HepG2 (cell line): ENCODE results near the gene UBAC1. TPM values are rescaled to one million over a fixed set of nuclear protein-coding genes. Genes with fewer than 3 reads are reported as not detected.

Experiments used
- NFE2 ChIP-seq: sonication (generic); formaldehyde crosslinking; IDR thresholded peaks from 2 replicates; pipeline ENCODE4 v1.4.0; 2020; ENCODE audit warnings: missing genetic modification reagents
- PHF5A ChIP-seq: IDR thresholded peaks from one replicate; pipeline ENCODE4 v1.6.1; 2018; ENCODE audit warnings: low read depth, missing genetic modification reagents; ENCODE audit not compliant: unreplicated experiment
- SYNCRIP ChIP-seq: fragments of 200-400 bp; formaldehyde crosslinking; IDR thresholded peaks from 2 replicates; pipeline ENCODE4 v1.6.1; 2018; ENCODE audit warnings: mild to moderate bottlenecking, low read depth, low read length; ENCODE audit not compliant: insufficient read depth
- THAP11 ChIP-seq: IDR thresholded peaks from 2 replicates; pipeline ENCODE4 v1.6.1; 2016; ENCODE audit warnings: missing biosample characterization, missing genetic modification reagents
- XRCC5 ChIP-seq: fragments of 200-400 bp; formaldehyde crosslinking; optimal IDR thresholded peaks from 2 replicates; pipeline ENCODE3; 2017; ENCODE audit warnings: mild to moderate bottlenecking, low read length
- ZNF460 ChIP-seq: sonication (generic); formaldehyde crosslinking; IDR thresholded peaks from 2 replicates; pipeline ENCODE4 v1.5.1; 2020; ENCODE audit warnings: missing genetic modification reagents, mild to moderate bottlenecking, borderline replicate concordance
- ZNF501 ChIP-seq: sonication (generic); formaldehyde crosslinking; IDR thresholded peaks from 2 replicates; pipeline ENCODE4 v1.5.1; 2020; ENCODE audit warnings: mild to moderate bottlenecking, moderate library complexity, missing genetic modification reagents
- ZNF556 ChIP-seq: sonication (generic); formaldehyde crosslinking; IDR thresholded peaks from 2 replicates; pipeline ENCODE4 v1.4.0; 2020; ENCODE audit warnings: mild to moderate bottlenecking, missing genetic modification reagents, borderline replicate concordance
- ZNF567 ChIP-seq: sonication (generic); formaldehyde crosslinking; IDR thresholded peaks from 2 replicates; pipeline ENCODE4 v1.8.1; 2023; ENCODE audit warnings: mild to moderate bottlenecking, missing genetic modification reagents, borderline replicate concordance
- polyA plus RNA-seq, 8 experiments: library from polyadenylated mRNA; depleted of rRNA in 3 of 8; stranded (reverse) in 7 of 8; unstranded in 1 of 8; fragments of >200 nt; fragmentation: Illumina TruSeq in 4 of 8; extraction: Trizol in 4 of 8; gene quantifications; 2 replicates each; pipeline versions ENCODE4 v1.2.1 to v1.2.3, GENCODE V29; 2011 to 2016; ENCODE audit warnings: low read depth in 4 of 8, missing spikeins in 1 of 8, mixed read lengths in 1 of 8; ENCODE audit not compliant: insufficient read depth in 1 of 8
- total RNA-seq, 5 experiments: library from RNA; depleted of rRNA; stranded (reverse); fragments of >200 nt; fragmentation: Illumina TruSeq; extraction: Trizol; gene quantifications; 2 replicates each; pipeline ENCODE4 v1.2.3, GENCODE V29; 2016; ENCODE audit warnings: low read depth in 1 of 5
- TF ChIP-seq, protein P1 (sequence below): IDR thresholded peaks from 2 replicates; pipeline ENCODE4 v1.6.1; 2016; ENCODE audit warnings: missing compliant biosample characterization, missing genetic modification reagents, borderline replicate concordance
- TF ChIP-seq, protein P2 (sequence below): sonication (generic); formaldehyde crosslinking; IDR thresholded peaks from 2 replicates; pipeline ENCODE4 v1.4.0; 2020; ENCODE audit warnings: mild to moderate bottlenecking, missing genetic modification reagents
- TF ChIP-seq, protein P3 (sequence below): sonication (generic); formaldehyde crosslinking; IDR thresholded peaks from 2 replicates; pipeline ENCODE4 v1.5.1; 2020; ENCODE audit warnings: mild to moderate bottlenecking, missing genetic modification reagents, borderline replicate concordance
- TF ChIP-seq, protein P4 (sequence below): sonication (generic); formaldehyde crosslinking; IDR thresholded peaks from 2 replicates; pipeline ENCODE4 v1.4.0; 2020; ENCODE audit warnings: missing genetic modification reagents, mild to moderate bottlenecking, borderline replicate concordance
- TF ChIP-seq, protein P5 (sequence below): sonication (generic); formaldehyde crosslinking; IDR thresholded peaks from 2 replicates; pipeline ENCODE4 v1.5.0; 2020; ENCODE audit warnings: missing genetic modification reagents
- TF ChIP-seq, protein P6 (sequence below): IDR thresholded peaks from 2 replicates; pipeline ENCODE4 v1.6.1; 2016; ENCODE audit warnings: missing biosample characterization, missing genetic modification reagents, low read depth

The UBAC1 gene
- total and polyA plus RNA-seq, 2 of the 13 experiments (the other 11 are each of a cell fraction or from before 2014, with no cell fraction given): 32.2 to 34.1 TPM

DNA sequence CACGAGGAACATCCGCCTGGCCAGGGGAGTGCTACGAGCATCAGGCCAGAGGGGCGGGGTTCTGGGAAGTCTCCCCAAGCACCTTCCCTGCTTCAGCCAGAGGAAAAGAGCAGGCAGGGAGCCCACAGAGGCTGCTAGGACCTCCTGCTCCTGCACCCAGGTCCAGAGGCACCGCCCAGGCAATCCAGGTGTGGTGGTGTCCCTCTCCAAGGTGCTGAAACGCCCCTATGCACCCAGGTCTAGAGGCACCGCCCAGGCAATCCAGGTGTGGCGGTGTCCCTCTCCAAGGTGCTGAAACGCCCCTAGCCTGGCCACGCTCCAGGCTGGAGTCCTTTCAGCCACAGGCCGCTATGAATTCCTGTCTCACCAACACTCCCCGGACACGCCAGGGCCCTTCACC lies 10.7 kb upstream of the UBAC1 start (continued):
- TF ChIP-seq, protein P1, sequence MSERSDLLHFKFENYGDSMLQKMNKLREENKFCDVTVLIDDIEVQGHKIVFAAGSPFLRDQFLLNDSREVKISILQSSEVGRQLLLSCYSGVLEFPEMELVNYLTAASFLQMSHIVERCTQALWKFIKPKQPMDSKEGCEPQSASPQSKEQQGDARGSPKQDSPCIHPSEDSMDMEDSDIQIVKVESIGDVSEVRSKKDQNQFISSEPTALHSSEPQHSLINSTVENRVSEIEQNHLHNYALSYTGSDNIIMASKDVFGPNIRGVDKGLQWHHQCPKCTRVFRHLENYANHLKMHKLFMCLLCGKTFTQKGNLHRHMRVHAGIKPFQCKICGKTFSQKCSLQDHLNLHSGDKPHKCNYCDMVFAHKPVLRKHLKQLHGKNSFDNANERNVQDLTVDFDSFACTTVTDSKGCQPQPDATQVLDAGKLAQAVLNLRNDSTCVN (CRISPR knock-in tag): peak; percentile 97
- TF ChIP-seq NFE2 (CRISPR knock-in tag): peak; percentile 77
- TF ChIP-seq ZNF460: 0 out of 2 replicates have a peak, but pooled peaks have one; percentile 21
- peak; percentile 83 for TF ChIP-seq XRCC5
- TF ChIP-seq, protein P2, sequence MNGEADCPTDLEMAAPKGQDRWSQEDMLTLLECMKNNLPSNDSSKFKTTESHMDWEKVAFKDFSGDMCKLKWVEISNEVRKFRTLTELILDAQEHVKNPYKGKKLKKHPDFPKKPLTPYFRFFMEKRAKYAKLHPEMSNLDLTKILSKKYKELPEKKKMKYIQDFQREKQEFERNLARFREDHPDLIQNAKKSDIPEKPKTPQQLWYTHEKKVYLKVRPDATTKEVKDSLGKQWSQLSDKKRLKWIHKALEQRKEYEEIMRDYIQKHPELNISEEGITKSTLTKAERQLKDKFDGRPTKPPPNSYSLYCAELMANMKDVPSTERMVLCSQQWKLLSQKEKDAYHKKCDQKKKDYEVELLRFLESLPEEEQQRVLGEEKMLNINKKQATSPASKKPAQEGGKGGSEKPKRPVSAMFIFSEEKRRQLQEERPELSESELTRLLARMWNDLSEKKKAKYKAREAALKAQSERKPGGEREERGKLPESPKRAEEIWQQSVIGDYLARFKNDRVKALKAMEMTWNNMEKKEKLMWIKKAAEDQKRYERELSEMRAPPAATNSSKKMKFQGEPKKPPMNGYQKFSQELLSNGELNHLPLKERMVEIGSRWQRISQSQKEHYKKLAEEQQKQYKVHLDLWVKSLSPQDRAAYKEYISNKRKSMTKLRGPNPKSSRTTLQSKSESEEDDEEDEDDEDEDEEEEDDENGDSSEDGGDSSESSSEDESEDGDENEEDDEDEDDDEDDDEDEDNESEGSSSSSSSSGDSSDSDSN (CRISPR knock-in tag): peak; percentile 67
- TF ChIP-seq, protein P3, sequence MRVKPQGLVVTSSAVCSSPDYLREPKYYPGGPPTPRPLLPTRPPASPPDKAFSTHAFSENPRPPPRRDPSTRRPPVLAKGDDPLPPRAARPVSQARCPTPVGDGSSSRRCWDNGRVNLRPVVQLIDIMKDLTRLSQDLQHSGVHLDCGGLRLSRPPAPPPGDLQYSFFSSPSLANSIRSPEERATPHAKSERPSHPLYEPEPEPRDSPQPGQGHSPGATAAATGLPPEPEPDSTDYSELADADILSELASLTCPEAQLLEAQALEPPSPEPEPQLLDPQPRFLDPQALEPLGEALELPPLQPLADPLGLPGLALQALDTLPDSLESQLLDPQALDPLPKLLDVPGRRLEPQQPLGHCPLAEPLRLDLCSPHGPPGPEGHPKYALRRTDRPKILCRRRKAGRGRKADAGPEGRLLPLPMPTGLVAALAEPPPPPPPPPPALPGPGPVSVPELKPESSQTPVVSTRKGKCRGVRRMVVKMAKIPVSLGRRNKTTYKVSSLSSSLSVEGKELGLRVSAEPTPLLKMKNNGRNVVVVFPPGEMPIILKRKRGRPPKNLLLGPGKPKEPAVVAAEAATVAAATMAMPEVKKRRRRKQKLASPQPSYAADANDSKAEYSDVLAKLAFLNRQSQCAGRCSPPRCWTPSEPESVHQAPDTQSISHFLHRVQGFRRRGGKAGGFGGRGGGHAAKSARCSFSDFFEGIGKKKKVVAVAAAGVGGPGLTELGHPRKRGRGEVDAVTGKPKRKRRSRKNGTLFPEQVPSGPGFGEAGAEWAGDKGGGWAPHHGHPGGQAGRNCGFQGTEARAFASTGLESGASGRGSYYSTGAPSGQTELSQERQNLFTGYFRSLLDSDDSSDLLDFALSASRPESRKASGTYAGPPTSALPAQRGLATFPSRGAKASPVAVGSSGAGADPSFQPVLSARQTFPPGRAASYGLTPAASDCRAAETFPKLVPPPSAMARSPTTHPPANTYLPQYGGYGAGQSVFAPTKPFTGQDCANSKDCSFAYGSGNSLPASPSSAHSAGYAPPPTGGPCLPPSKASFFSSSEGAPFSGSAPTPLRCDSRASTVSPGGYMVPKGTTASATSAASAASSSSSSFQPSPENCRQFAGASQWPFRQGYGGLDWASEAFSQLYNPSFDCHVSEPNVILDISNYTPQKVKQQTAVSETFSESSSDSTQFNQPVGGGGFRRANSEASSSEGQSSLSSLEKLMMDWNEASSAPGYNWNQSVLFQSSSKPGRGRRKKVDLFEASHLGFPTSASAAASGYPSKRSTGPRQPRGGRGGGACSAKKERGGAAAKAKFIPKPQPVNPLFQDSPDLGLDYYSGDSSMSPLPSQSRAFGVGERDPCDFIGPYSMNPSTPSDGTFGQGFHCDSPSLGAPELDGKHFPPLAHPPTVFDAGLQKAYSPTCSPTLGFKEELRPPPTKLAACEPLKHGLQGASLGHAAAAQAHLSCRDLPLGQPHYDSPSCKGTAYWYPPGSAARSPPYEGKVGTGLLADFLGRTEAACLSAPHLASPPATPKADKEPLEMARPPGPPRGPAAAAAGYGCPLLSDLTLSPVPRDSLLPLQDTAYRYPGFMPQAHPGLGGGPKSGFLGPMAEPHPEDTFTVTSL (CRISPR knock-in tag): peak; percentile 83
- TF ChIP-seq, protein P4, sequence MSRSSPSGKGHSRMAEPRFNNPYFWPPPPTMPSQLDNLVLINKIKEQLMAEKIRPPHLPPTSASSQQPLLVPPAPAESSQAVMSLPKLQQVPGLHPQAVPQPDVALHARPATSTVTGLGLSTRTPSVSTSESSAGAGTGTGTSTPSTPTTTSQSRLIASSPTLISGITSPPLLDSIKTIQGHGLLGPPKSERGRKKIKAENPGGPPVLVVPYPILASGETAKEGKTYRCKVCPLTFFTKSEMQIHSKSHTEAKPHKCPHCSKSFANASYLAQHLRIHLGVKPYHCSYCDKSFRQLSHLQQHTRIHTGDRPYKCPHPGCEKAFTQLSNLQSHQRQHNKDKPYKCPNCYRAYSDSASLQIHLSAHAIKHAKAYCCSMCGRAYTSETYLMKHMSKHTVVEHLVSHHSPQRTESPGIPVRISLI (CRISPR knock-in tag): peak; percentile 78; the same call in 1 of the 2 replicates
- TF ChIP-seq THAP11 (CRISPR knock-in tag): peak; percentile 88
- TF ChIP-seq, protein P5, sequence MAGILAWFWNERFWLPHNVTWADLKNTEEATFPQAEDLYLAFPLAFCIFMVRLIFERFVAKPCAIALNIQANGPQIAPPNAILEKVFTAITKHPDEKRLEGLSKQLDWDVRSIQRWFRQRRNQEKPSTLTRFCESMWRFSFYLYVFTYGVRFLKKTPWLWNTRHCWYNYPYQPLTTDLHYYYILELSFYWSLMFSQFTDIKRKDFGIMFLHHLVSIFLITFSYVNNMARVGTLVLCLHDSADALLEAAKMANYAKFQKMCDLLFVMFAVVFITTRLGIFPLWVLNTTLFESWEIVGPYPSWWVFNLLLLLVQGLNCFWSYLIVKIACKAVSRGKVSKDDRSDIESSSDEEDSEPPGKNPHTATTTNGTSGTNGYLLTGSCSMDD (CRISPR knock-in tag): peak; percentile 99
- TF ChIP-seq ZNF567 (CRISPR knock-in tag): peak; percentile 84; the same call in 1 of the 2 replicates
- TF ChIP-seq SYNCRIP: no peak
- TF ChIP-seq ZNF556: peak; percentile 91
- TF ChIP-seq PHF5A (CRISPR knock-in tag): peak; percentile 90
- TF ChIP-seq ZNF501: peak; percentile 88; the same call in 1 of the 2 replicates
- TF ChIP-seq, protein P6, sequence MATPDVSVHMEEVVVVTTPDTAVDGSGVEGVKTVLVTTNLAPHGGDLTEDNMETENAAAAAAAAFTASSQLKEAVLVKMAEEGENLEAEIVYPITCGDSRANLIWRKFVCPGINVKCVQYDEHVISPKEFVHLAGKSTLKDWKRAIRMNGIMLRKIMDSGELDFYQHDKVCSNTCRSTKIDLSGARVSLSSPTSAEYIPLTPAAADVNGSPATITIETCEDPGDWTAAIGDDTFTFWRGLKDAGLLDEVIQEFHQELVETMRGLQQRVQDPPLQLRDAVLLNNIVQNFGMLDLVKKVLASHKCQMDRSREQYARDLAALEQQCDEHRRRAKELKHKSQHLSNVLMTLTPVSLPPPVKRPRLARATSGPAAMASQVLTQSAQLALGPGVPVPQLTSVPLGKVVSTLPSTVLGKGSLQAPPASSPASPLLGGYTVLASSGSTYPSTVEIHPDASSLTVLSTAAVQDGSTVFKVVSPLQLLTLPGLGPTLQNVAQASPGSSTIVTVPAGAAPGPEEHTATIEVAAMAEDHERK: no peak
